Effector CD8-positive, alpha-beta T cell (primary cell): Measurements from ENCODE around the gene SCYL2.

Experiments
- DNase-seq: peaks from one replicate; lab custom pipeline; 2025; lab: John Stamatoyannopoulos, UW

The SCYL2 gene

GRCh38 chr12:100381379-100381778, 114.4 kb downstream of the SCYL2 start:
- no peak for DNase-seq

GRCh38 chr12:100382338-100382737, 115.4 kb downstream of the SCYL2 start:
- DNase-seq = no peak

- no peak for DNase-seq
Observed at GRCh38 chr12:100383586-100384558, 116.9 kb downstream of the SCYL2 start.

GRCh38 chr12:100384559-100384935, 117.6 kb downstream of the SCYL2 start:
- DNase-seq = no peak

GRCh38 chr12:100388382-100388781, 121.4 kb downstream of the SCYL2 start:
- no peak for DNase-seq
